Lung (tissue), 12 donors: ENCODE measurements around the gene LAMA3. TPM values are rescaled to one million over a fixed set of nuclear protein-coding genes. Genes with fewer than 3 reads are reported as not detected.

Experiments used
- ATAC-seq: fragments of 200-7000 bp; cut with Tn5 transposase; one replicate; pipeline ENCODE4 v1.9.1; 2020; ENCODE audit warnings: moderate number of reproducible peaks; ENCODE audit not compliant: insufficient read depth, low FRiP score
- DNase-seq, 3 donors: peaks; one replicate each; pipeline ENCODE4 v3.0.0-alpha.2; 2013 to 2017
- H3K27ac ChIP-seq, 2 donors: one replicate each; pipeline ENCODE4 v1.5.1; 2013; ENCODE audit warnings: mild to moderate bottlenecking in 2 of 2, moderate library complexity in 2 of 2, control low read depth in 1 of 2, inconsistent platforms in 1 of 2, low read depth in 1 of 2, low read length in 1 of 2
- H3K27me3 ChIP-seq, 3 donors: one replicate each; pipeline ENCODE4 v1.5.1; 2013; ENCODE audit warnings: low read length in 2 of 3; ENCODE audit not compliant: control insufficient read depth in 3 of 3, insufficient read depth in 3 of 3
- H3K36me3 ChIP-seq, 4 donors: one replicate each; pipeline ENCODE4 v1.5.1; 2013; ENCODE audit warnings: low read length in 4 of 4, mild to moderate bottlenecking in 1 of 4, moderate library complexity in 1 of 4; ENCODE audit not compliant: control insufficient read depth in 4 of 4, insufficient read depth in 4 of 4
- H3K4me1 ChIP-seq, 5 donors: one replicate each; pipeline ENCODE4 v1.5.1; 2013; ENCODE audit warnings: low read length in 5 of 5, mild to moderate bottlenecking in 2 of 5, moderate library complexity in 1 of 5; ENCODE audit not compliant: control insufficient read depth in 5 of 5, insufficient read depth in 5 of 5
- H3K4me3 ChIP-seq: one replicate; pipeline ENCODE4 v1.5.1; 2013; ENCODE audit warnings: mild to moderate bottlenecking, control low read depth, moderate library complexity
- H3K9ac ChIP-seq, 2 donors: one replicate each; pipeline ENCODE4 v1.5.1; 2013; ENCODE audit warnings: low read length in 2 of 2, control low read depth in 1 of 2; ENCODE audit not compliant: insufficient read depth in 1 of 2
- H3K9me3 ChIP-seq, 4 donors: one replicate each; pipeline ENCODE4 v1.5.1; 2013; ENCODE audit warnings: low read length in 3 of 4, mild to moderate bottlenecking in 1 of 4, moderate library complexity in 1 of 4; ENCODE audit not compliant: control insufficient read depth in 4 of 4, insufficient read depth in 3 of 4
- CTCF ChIP-seq: IDR thresholded peaks from 2 replicates; pipeline ENCODE4 v1.5.1; 2012; ENCODE audit warnings: mild to moderate bottlenecking; ENCODE audit errors: control extremely low read depth, extremely low read depth
- WGBS, 2 donors: extraction: QIAGEN DNeasy Blood & Tissue Kit; methylation state at CpG; one replicate each; pipeline ENCODE4 v1.1.7; 2013; 5-methylcytosine and 5-hydroxymethylcytosine counted together
- polyA plus RNA-seq, 2 donors: library from polyadenylated mRNA; stranded (reverse); fragments of 200-250 nt; gene quantifications; one replicate each; pipeline ENCODE4 v1.2.1, GENCODE V29; 2013
- total RNA-seq, 2 donors: library from RNA; depleted of rRNA in 1 of 2; stranded (reverse); fragments of >200 nt in 1 of 2; gene quantifications; one replicate each; pipeline ENCODE4 v1.2.1, GENCODE V29; 2014 to 2021
- donor health status: control.
- donor health status: control.
- donor health status: Bipolar disorder and iron deficiency.
- donor health status: healthy.
- donor health status: DM: yes; HTN: yes; CAD: no.

LAMA3 gene
- total and polyA plus RNA-seq, 4 donors: 14.1 to 110 (median 51.9) TPM

GRCh38 chr18:23930002-23930401 is 240.7 kb downstream of the LAMA3 start:
- H3K4me1 ChIP-seq: peaks cover 0 to 2% (median 0%) of the 10 kb centered on the region in 5 donors
- H3K36me3 ChIP-seq: peaks cover 0 to 6% (median 0%) of the 10 kb centered on the region in 4 donors
- WGBS, 2 donors: 94% methylated on average over 1 of the region's 1 CpG
- no peak overlapping the region for H3K9ac ChIP-seq
- H3K27ac ChIP-seq: no peak overlapping the region
- H3K4me3 ChIP-seq: no peak overlapping the region
- no peak for TF ChIP-seq CTCF
- no peaks in the 10 kb centered on the region for H3K9me3 ChIP-seq
- DNase-seq: no peak
- H3K27me3 ChIP-seq: no peaks in the 10 kb centered on the region
- ATAC-seq: no peak

- H3K4me3 ChIP-seq: no peak overlapping the region
- H3K9ac ChIP-seq: no peak overlapping the region
- DNase-seq (no peak), ATAC-seq (no peak)
- no peaks in the 10 kb centered on the region for H3K9me3 ChIP-seq
- peaks cover 0 to 6% (median 0%) of the 10 kb centered on the region in 4 donors for H3K36me3 ChIP-seq
- no peak for TF ChIP-seq CTCF
- H3K27ac ChIP-seq: no peak overlapping the region
- peaks cover 0 to 2% (median 0%) of the 10 kb centered on the region in 5 donors for H3K4me1 ChIP-seq
- 84 to 90% methylated on average over 8 of the region's 8 CpGs for WGBS, 2 donors
- no peaks in the 10 kb centered on the region for H3K27me3 ChIP-seq
Observed at GRCh38 chr18:23932385-23933067, 243.3 kb downstream of the LAMA3 start.

GRCh38 chr18:23933407-23933806 is 244.2 kb downstream of the LAMA3 start:
- Histone ChIP-seq H3K4me1 (peaks cover 0 to 2% (median 0%) of the 10 kb centered on the region in 5 donors), H3K27me3 (no peaks in the 10 kb centered on the region), H3K4me3 (no peak overlapping the region), H3K27ac (no peak overlapping the region), H3K9me3 (no peaks in the 10 kb centered on the region), H3K36me3 (peaks cover 0 to 6% (median 0%) of the 10 kb centered on the region in 4 donors), H3K9ac (no peak overlapping the region)
- no peak for ATAC-seq
- TF ChIP-seq CTCF: no peak
- no peak for DNase-seq
- WGBS, 2 donors: 89 to 100% methylated on average over 1 of the region's 1 CpG
